ENCODE results near the gene SLC45A1. TPM values are rescaled to one million over a fixed set of nuclear protein-coding genes. Genes with fewer than 3 reads are reported as not detected.

The SLC45A1 gene
- total RNA-seq, 1 donor: not detected

DNA sequence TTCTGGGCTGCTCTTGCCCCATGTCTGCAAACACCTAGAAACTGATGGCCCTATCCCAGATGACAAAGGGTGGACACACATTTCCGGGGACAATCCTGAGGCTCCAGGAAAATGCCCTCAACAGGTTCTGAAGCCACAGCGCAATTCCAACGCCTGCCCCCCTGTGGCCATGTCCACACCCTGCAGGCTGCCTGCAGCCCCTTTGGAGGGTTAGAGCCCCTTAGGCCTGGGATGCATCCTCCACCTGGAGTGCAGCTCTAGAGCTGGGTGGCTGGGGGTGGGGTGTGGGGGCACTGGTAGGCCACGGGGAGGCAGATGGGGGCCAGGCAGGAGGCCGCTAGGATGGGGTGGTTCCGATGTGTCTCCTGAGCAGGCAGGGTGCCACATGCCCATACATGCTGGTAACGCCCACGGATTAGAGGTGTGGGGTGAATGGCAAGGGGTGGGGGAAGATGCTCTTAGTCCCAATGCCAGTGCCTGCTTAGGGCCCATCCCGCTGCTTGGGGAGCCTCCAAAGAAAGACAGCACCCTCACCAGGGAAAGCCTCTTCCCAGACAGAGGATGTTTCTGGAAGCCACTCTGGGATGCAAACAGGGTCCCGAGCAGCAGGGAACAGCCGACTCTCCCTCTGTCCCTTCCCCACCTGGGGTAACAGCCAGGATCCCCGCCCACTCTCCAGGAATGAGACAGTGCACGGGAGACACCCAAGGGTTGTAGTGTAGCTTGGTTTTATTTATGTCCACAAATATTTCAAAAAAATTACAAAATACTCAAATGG, 34.0 kb downstream of the SLC45A1 start:
- Histone ChIP-seq H3K9me3 (ENCODE audit: low read depth, low read length) (no peaks in the 10 kb centered on the region), H3K27me3 (ENCODE audit: insufficient read depth, low read length) (no peaks in the 10 kb centered on the region), H3K4me1 (ENCODE audit: insufficient read depth, low read length) (no peaks in the 10 kb centered on the region), H3K4me3 (ENCODE audit: low read length) (no peak overlapping the region)

- no peaks in the 10 kb centered on the region for H3K27me3 ChIP-seq (ENCODE audit: insufficient read depth, low read length)
- no peak overlapping the region for H3K4me3 ChIP-seq (ENCODE audit: low read length)
- no peaks in the 10 kb centered on the region for H3K9me3 ChIP-seq (ENCODE audit: low read depth, low read length)
- no peaks in the 10 kb centered on the region for H3K4me1 ChIP-seq (ENCODE audit: insufficient read depth, low read length)
Measured at GRCh38 chr1:8352471-8352845, 34.5 kb downstream of the SLC45A1 start.

- Histone ChIP-seq H3K4me3 (ENCODE audit: low read length) (no peak overlapping the region), H3K27me3 (ENCODE audit: insufficient read depth, low read length) (no peaks in the 10 kb centered on the region)
Measured at GRCh38 chr1:8352886-8353785, 35.2 kb downstream of the SLC45A1 start.

DNA sequence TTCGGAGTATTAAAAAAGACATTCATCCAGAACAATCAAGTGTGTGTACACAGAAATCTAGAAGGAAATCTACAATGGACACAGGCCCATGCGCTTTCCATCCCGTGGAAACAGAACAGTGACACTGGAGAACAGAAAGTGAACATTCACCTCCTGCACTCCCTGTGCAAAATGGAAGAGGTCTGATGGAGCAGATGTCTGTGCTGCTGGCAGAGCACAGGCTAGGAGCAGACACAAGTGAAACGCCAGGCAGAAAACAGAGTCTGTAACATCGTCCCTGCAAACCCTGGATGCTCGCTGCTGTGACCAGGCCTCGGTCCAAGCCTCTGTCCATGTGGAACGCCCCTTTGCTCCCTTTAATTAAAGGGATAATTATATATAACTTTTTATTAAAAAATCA, 36.1 kb downstream of the SLC45A1 start:
- Histone ChIP-seq H3K9me3 (ENCODE audit: low read depth, low read length) (no peaks in the 10 kb centered on the region), H3K27me3 (ENCODE audit: insufficient read depth, low read length) (no peaks in the 10 kb centered on the region), H3K4me3 (ENCODE audit: low read length) (no peak overlapping the region), H3K4me1 (ENCODE audit: insufficient read depth, low read length) (no peaks in the 10 kb centered on the region)

More at GRCh38 chr1:8352886-8353785, 35.2 kb downstream of the SLC45A1 start:
- no peaks in the 10 kb centered on the region for H3K4me1 ChIP-seq (ENCODE audit: insufficient read depth, low read length)
- no peaks in the 10 kb centered on the region for H3K9me3 ChIP-seq (ENCODE audit: low read depth, low read length)

- Histone ChIP-seq H3K4me1 (ENCODE audit: insufficient read depth, low read length) (no peaks in the 10 kb centered on the region), H3K4me3 (ENCODE audit: low read length) (no peak overlapping the region), H3K27me3 (ENCODE audit: insufficient read depth, low read length) (no peaks in the 10 kb centered on the region), H3K9me3 (ENCODE audit: low read depth, low read length) (no peaks in the 10 kb centered on the region)
Measured at GRCh38 chr1:8355439-8356255, 37.7 kb downstream of the SLC45A1 start.

- Histone ChIP-seq H3K4me3 (ENCODE audit: low read length) (no peak overlapping the region), H3K4me1 (ENCODE audit: insufficient read depth, low read length) (no peaks in the 10 kb centered on the region), H3K27me3 (ENCODE audit: insufficient read depth, low read length) (no peaks in the 10 kb centered on the region), H3K9me3 (ENCODE audit: low read depth, low read length) (no peaks in the 10 kb centered on the region)
Measured at GRCh38 chr1:8356256-8357209, 38.6 kb downstream of the SLC45A1 start.

DNA sequence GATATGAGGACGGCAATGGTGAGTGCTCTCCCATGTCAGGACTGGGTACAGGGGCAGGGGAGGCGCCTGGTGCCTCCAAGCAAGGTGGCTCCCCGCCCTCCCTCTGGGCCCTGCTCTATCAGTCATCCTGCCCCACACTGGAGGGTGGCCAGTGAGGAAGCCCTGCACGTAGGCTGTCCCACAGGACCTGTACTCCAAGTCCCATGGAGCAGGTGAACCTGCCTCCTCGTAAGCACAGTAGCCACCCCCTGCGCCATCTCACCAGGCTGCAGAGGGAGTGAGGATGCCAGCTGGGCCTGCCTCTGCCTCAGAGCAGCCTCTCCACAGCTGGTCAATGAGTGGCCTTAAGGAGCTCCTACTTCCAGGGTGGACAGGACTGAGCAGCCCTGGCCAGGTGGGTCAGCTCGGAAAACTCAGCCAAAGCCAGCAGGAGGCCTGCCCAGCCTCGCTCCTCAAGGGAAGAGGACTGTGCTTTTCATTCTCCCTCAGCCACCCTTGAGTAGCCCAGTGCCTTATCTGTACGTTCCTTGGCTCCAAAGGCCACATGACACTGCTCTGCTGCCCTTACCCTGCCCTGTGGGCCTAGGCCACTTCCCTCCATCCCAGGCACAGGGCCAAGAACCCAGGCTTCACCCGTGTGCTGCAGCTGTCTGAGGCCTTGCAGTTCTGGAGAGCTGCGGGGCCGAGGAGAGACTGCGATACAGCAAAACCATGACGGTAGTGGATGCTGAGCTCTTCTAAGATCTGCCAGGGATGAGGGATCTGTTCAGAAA, 39.6 kb downstream of the SLC45A1 start:
- H3K4me1 ChIP-seq (ENCODE audit: insufficient read depth, low read length): no peaks in the 10 kb centered on the region
- H3K4me3 ChIP-seq (ENCODE audit: low read length): no peak overlapping the region
- no peaks in the 10 kb centered on the region for H3K9me3 ChIP-seq (ENCODE audit: low read depth, low read length)
- H3K27me3 ChIP-seq (ENCODE audit: insufficient read depth, low read length): no peaks in the 10 kb centered on the region

- no peaks in the 10 kb centered on the region for H3K27me3 ChIP-seq (ENCODE audit: insufficient read depth, low read length)
- H3K4me3 ChIP-seq (ENCODE audit: low read length): no peak overlapping the region
- H3K9me3 ChIP-seq (ENCODE audit: low read depth, low read length): no peaks in the 10 kb centered on the region
- no peaks in the 10 kb centered on the region for H3K4me1 ChIP-seq (ENCODE audit: insufficient read depth, low read length)
Measured at GRCh38 chr1:8358241-8358896, 40.5 kb downstream of the SLC45A1 start.

DNA sequence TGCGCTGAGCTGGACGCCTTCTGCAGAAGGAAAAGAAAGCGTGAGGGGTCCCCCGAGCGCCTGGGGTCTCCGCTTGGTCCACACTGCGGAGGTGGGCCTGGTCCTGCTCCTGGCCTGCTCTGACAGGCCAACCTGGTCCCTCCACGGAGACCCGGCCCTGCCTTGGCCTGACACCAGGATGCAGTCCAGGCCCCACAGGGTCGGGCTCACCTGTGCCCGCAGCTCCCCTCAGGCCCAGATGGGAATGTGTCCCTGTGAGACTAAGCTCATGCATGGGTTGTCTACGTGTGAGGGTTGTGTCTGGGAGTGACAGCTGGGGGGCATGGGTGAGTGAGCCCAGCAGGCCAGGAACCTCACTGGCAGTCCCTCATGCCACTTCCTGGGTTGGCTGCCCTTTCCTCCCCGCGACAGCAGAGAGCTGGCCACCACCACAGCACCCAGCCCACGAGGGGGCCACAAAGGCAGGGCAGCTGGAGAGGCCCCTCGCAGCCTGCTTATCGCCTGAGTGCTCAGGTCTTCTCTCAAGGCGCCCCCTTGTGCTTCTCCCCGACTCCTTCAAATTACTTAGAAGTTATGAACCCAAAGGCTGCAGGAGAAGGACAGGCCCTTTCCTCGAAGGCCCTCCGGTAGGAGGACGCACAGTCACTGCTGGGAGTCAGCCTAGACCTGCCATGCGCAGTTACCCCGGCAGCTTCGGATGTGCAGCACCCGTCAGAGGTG, 41.1 kb downstream of the SLC45A1 start:
- no peaks in the 10 kb centered on the region for H3K9me3 ChIP-seq (ENCODE audit: low read depth, low read length)
- H3K4me3 ChIP-seq (ENCODE audit: low read length): no peak overlapping the region
- H3K27me3 ChIP-seq (ENCODE audit: insufficient read depth, low read length): no peaks in the 10 kb centered on the region
- no peaks in the 10 kb centered on the region for H3K4me1 ChIP-seq (ENCODE audit: insufficient read depth, low read length)

GRCh38 chr1:8359617-8360481, 41.9 kb downstream of the SLC45A1 start:
- H3K27me3 ChIP-seq (ENCODE audit: insufficient read depth, low read length): no peaks in the 10 kb centered on the region

GRCh38 chr1:8360493-8361197, 42.7 kb downstream of the SLC45A1 start:
- Histone ChIP-seq H3K4me1 (ENCODE audit: insufficient read depth, low read length) (no peaks in the 10 kb centered on the region), H3K9me3 (ENCODE audit: low read depth, low read length) (no peaks in the 10 kb centered on the region), H3K27me3 (ENCODE audit: insufficient read depth, low read length) (no peaks in the 10 kb centered on the region), H3K4me3 (ENCODE audit: low read length) (no peak overlapping the region)

More at GRCh38 chr1:8359617-8360481, 41.9 kb downstream of the SLC45A1 start:
- Histone ChIP-seq H3K9me3 (ENCODE audit: low read depth, low read length) (no peaks in the 10 kb centered on the region), H3K4me3 (ENCODE audit: low read length) (no peak overlapping the region), H3K4me1 (ENCODE audit: insufficient read depth, low read length) (no peaks in the 10 kb centered on the region)

Measured in mononuclear cell (primary cell).